Nephron progenitor cell (in vitro differentiated cells): ENCODE data around the gene HLA-DMB.
A peak's percentile ranks its signal among the peaks of the same experiment; 100 is the strongest.

Source experiments
- DNase-seq: peaks from one replicate; pipeline ENCODE4 v3.0.0; 2021
- H3K27ac Mint-ChIP-seq: 2 replicates; pipeline ENCODE4 v1.8.0; 2021; ENCODE audit warnings: mild to moderate bottlenecking, moderate library complexity, mixed read lengths
- H3K27me3 Mint-ChIP-seq: 2 replicates; pipeline ENCODE4 v1.8.0; 2021; ENCODE audit warnings: mild to moderate bottlenecking, low read depth, mixed read lengths; ENCODE audit not compliant: poor library complexity
- H3K36me3 Mint-ChIP-seq: 2 replicates; pipeline ENCODE4 v1.8.0; 2021; ENCODE audit warnings: low read depth, mixed read lengths
- H3K4me1 Mint-ChIP-seq: 2 replicates; pipeline ENCODE4 v1.8.0; 2021; ENCODE audit warnings: mixed read lengths
- H3K4me3 Mint-ChIP-seq: 2 replicates; pipeline ENCODE4 v1.8.0; 2021; ENCODE audit warnings: mild to moderate bottlenecking, moderate library complexity, mixed read lengths
- H3K9me3 Mint-ChIP-seq: 2 replicates; pipeline ENCODE4 v1.8.0; 2021; ENCODE audit warnings: mild to moderate bottlenecking, moderate library complexity, mixed read lengths
- TF ChIP-seq, protein P1 (sequence below): fragments of 200-600 bp; sonication (generic); IDR thresholded peaks from 2 replicates; pipeline ENCODE4 v1.5.0; 2021; ENCODE audit warnings: antibody characterized with exemption

The HLA-DMB gene

DNA sequence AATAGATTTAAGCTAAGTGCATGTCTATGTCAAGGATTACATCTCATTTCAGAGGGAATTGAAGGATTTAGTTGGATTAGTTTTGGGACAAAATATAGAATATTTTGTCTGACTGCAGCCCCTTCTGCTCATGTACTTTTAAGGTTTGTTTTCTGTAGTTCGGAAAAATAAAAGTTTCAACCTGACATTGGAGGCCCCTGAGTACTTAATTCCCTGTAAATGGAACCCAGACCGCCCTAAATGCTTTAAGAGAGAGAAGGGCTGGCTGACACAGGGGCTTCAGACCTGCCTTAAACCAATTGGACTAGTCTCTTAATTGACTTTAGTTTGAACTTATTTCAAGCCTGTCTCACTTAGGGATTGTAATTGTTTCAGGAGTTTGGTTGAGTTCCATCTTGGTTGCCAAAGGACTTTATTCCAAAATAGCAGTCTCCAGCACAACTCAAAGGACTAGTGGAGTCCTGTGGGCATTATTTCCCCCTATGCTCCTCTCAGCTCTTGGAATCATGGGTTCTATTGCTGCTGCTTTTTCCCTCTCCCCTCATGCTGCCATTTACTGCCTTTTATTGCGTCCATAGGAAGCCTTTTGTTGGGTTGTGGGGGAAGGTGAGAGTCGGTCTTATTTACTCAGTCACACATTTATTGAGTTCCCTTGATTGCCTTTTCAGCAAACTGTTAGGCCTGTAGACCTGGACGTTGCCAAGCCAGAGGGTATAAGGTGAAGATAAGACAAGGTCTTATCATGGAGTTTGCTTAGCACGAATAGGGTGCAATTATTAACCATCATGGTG, 42.1 kb upstream of the HLA-DMB start:
- peaks cover 47% of the 10 kb centered on the region for H3K36me3 Mint-ChIP-seq
- H3K4me1 Mint-ChIP-seq, result peaks cover 51% of the 10 kb centered on the region
- no peak for DNase-seq
- peaks cover 15% of the 10 kb centered on the region for H3K27me3 Mint-ChIP-seq
- TF ChIP-seq, protein P1, sequence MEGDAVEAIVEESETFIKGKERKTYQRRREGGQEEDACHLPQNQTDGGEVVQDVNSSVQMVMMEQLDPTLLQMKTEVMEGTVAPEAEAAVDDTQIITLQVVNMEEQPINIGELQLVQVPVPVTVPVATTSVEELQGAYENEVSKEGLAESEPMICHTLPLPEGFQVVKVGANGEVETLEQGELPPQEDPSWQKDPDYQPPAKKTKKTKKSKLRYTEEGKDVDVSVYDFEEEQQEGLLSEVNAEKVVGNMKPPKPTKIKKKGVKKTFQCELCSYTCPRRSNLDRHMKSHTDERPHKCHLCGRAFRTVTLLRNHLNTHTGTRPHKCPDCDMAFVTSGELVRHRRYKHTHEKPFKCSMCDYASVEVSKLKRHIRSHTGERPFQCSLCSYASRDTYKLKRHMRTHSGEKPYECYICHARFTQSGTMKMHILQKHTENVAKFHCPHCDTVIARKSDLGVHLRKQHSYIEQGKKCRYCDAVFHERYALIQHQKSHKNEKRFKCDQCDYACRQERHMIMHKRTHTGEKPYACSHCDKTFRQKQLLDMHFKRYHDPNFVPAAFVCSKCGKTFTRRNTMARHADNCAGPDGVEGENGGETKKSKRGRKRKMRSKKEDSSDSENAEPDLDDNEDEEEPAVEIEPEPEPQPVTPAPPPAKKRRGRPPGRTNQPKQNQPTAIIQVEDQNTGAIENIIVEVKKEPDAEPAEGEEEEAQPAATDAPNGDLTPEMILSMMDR, result no peak
- no peak overlapping the region for H3K4me3 Mint-ChIP-seq
- H3K27ac Mint-ChIP-seq, result peak overlapping the region; percentile 47
- no peaks in the 10 kb centered on the region for H3K9me3 Mint-ChIP-seq

DNA sequence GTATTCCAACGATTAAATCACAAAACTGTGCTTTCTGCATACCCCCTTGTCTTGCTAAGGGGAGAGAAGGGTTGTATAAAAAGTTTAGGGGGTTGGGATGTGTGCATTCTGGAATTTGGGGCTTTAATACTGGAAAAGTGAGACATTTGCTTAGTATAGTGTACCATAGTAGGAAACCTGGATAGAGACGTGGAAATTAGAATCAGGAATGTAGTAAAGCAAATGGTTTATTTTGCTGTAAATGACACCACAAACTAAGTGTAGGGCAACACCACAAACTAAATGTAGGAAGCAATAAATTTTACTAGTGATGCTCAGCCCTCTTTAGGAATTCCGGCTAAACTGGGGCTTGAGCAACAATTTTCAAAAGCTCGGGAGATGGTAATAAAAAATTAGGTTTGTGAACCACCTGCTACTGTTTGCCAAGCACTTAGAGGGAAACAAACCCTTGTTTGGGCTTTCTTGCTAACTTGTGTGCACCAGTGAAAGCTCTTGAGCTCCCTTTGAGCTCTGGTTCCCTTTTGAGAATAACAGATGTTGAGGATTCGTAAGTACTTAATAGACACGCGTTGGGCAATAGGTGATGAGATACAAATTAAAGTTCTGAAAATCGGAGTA, 41.4 kb upstream of the HLA-DMB start:
- peak overlapping the region; percentile 68 for H3K27ac Mint-ChIP-seq
- no peak for DNase-seq
- TF ChIP-seq, protein P1, result no peak
- H3K9me3 Mint-ChIP-seq, result no peaks in the 10 kb centered on the region
- H3K27me3 Mint-ChIP-seq, result peaks cover 10% of the 10 kb centered on the region
- H3K4me1 Mint-ChIP-seq, result peaks cover 58% of the 10 kb centered on the region
- peak overlapping the region; percentile 3 for H3K4me3 Mint-ChIP-seq
- H3K36me3 Mint-ChIP-seq, result peaks cover 54% of the 10 kb centered on the region

DNA sequence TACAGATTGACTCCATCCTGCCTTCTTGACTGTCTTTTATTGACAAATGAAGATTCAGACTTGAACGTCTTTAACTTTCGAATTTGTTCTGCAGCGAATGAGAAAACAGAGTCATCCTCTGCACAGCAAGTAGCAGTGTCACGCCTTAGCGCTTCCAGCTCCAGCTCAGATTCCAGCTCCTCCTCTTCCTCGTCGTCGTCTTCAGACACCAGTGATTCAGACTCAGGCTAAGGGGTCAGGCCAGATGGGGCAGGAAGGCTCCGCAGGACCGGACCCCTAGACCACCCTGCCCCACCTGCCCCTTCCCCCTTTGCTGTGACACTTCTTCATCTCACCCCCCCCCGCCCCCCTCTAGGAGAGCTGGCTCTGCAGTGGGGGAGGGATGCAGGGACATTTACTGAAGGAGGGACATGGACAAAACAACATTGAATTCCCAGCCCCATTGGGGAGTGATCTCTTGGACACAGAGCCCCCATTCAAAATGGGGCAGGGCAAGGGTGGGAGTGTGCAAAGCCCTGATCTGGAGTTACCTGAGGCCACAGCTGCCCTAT, 39.7 kb upstream of the HLA-DMB start:
- TF ChIP-seq, protein P1, result no peak
- peaks cover 70% of the 10 kb centered on the region for H3K36me3 Mint-ChIP-seq
- peak overlapping the region; percentile 14 for H3K4me3 Mint-ChIP-seq
- H3K27me3 Mint-ChIP-seq, result peaks cover 6% of the 10 kb centered on the region
- no peak for DNase-seq
- H3K4me1 Mint-ChIP-seq, result peaks cover 74% of the 10 kb centered on the region
- peak overlapping the region; percentile 94 for H3K27ac Mint-ChIP-seq
- H3K9me3 Mint-ChIP-seq, result no peaks in the 10 kb centered on the region

DNA sequence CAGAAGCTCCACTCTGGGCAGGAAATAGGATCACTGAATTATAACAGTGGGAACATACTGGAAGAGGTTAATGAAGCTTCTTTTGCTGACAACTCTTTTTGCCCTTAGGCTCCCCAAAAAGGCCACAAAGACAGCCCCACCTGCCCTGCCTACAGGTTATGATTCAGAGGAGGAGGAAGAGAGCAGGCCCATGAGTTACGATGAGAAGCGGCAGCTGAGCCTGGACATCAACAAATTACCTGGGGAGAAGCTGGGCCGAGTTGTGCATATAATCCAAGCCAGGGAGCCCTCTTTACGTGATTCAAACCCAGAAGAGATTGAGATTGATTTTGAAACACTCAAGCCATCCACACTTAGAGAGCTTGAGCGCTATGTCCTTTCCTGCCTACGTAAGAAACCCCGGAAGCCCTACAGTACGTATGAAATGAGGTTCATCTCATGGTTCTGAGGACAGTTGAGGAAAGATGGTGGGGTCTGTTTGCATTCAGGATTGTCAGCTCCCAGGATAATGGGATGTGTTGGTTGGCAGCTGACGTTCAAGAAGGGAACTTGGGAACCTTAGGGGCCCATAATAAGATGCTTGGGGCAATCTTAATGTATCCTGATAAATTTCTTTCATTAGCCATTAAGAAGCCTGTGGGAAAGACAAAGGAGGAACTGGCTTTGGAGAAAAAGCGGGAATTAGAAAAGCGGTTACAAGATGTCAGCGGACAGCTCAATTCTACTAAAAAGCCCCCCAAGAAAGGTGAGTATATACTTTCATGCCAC, 39.1 kb upstream of the HLA-DMB start:
- peak overlapping the region; percentile 17 for H3K4me3 Mint-ChIP-seq
- DNase-seq, result no peak
- H3K27ac Mint-ChIP-seq, result peak overlapping the region; percentile 94
- peaks cover 77% of the 10 kb centered on the region for H3K36me3 Mint-ChIP-seq
- peaks cover 6% of the 10 kb centered on the region for H3K27me3 Mint-ChIP-seq
- H3K9me3 Mint-ChIP-seq, result no peaks in the 10 kb centered on the region
- TF ChIP-seq, protein P1, result no peak
- H3K4me1 Mint-ChIP-seq, result peaks cover 80% of the 10 kb centered on the region

DNA sequence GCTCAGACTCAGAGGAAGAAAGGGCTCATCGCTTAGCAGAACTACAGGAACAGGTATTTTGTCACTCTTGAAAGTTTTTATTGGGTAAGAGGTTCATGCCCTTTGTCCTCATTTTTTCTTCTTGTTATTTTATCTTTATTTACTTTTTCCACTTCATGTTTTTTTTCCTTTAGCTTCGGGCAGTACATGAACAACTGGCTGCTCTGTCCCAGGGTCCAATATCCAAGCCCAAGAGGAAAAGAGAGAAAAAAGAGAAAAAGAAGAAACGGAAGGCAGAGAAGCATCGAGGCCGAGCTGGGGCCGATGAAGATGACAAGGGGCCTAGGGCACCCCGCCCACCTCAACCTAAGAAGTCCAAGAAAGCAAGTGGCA, 37.1 kb upstream of the HLA-DMB start:
- H3K4me1 Mint-ChIP-seq, result peaks cover 85% of the 10 kb centered on the region

More for the DNA sequence above, 37.1 kb upstream of the HLA-DMB start:
- no peaks in the 10 kb centered on the region for H3K9me3 Mint-ChIP-seq
- peaks cover 11% of the 10 kb centered on the region for H3K27me3 Mint-ChIP-seq
- peaks cover 96% of the 10 kb centered on the region for H3K36me3 Mint-ChIP-seq
- TF ChIP-seq, protein P1, result no peak
- H3K4me3 Mint-ChIP-seq, result peak overlapping the region; percentile 46
- no peak for DNase-seq
- H3K27ac Mint-ChIP-seq, result no peak overlapping the region
